ENCODE data around the gene KIRREL3. TPM values are rescaled to one million over a fixed set of nuclear protein-coding genes. Genes with fewer than 3 reads are reported as not detected.

Gene KIRREL3
- polyA plus RNA-seq, 1 donor (not counting 4 experiments of a cell fraction or from before 2014, with no cell fraction given): 0.04 TPM

GRCh38 chr11:126484266-126484665 is 516.3 kb downstream of the KIRREL3 start:
- TF ChIP-seq EZH2 (IDR thresholded peaks at IDR 0.05; ENCODE audit: low read length) (no peak), CTCF (optimal IDR thresholded peaks at IDR 0.05 in 1 of 3, IDR thresholded peaks at IDR 0.05 in 1 of 3, conservative IDR thresholded peaks at IDR 0.05 in 1 of 3; ENCODE audit: extremely low read depth in 1 of 3, insufficient read depth in 2 of 3, low read length in 3 of 3) (no peak)

GRCh38 chr11:126483621-126484195 is 516.9 kb downstream of the KIRREL3 start:
- Histone ChIP-seq H3K79me2 (ENCODE audit: control insufficient read depth, insufficient read depth, low read length) (no peaks in the 10 kb centered on the region), H3K4me2 (ENCODE audit: control insufficient read depth, extremely low read depth, insufficient read depth, low read depth, low read length) (no peak overlapping the region), H3K27ac (ENCODE audit: control insufficient read depth, insufficient read depth, low read length) (no peak overlapping the region), H3K9me3 (ENCODE audit: control insufficient read depth, low read depth, low read length) (no peaks in the 10 kb centered on the region), H3K36me3 (ENCODE audit: control insufficient read depth in 2 of 2, extremely low read depth in 1 of 2, insufficient read depth in 2 of 2, low read length in 2 of 2) (no peaks in the 10 kb centered on the region), H3K9me1 (ENCODE audit: control insufficient read depth, extremely low read depth, insufficient read depth, low read length) (no peaks in the 10 kb centered on the region), H2AFZ (ENCODE audit: control insufficient read depth, low read length) (no peak overlapping the region), H4K20me1 (ENCODE audit: control insufficient read depth, extremely low read depth, insufficient read depth, low read length) (no peaks in the 10 kb centered on the region), H3K4me1 (ENCODE audit: control insufficient read depth, extremely low read depth, insufficient read depth, low read length) (peaks cover 4% of the 10 kb centered on the region), H3K9ac (ENCODE audit: control insufficient read depth, extremely low read depth, insufficient read depth, low read length) (no peak overlapping the region), H3K27me3 (ENCODE audit: control insufficient read depth, extremely low read depth, insufficient read depth, low read length) (no peaks in the 10 kb centered on the region), H3K4me3 (ENCODE audit: control insufficient read depth in 2 of 3, extremely low read depth in 1 of 3, insufficient read depth in 2 of 3, low read depth in 1 of 3, low read length in 3 of 3) (no peak overlapping the region)
- no peak for TF ChIP-seq EZH2 (IDR thresholded peaks at IDR 0.05; ENCODE audit: low read length)
- no peak for TF ChIP-seq CTCF (optimal IDR thresholded peaks at IDR 0.05 in 1 of 3, IDR thresholded peaks at IDR 0.05 in 1 of 3, conservative IDR thresholded peaks at IDR 0.05 in 1 of 3; ENCODE audit: extremely low read depth in 1 of 3, insufficient read depth in 2 of 3, low read length in 3 of 3)
- FAIRE-seq: no peak
- dilution Hi-C loops (cut with MboI; ENCODE audit: extremely low pct_ligation_motif_present, low sequenced_read_pairs): no loop called here
- no peak for DNase-seq (ENCODE audit: low read depth, low spot score)

More at GRCh38 chr11:126484266-126484665, 516.3 kb downstream of the KIRREL3 start:
- no peak overlapping the region for H3K27ac ChIP-seq (ENCODE audit: control insufficient read depth, insufficient read depth, low read length)
- DNase-seq (ENCODE audit: low read depth, low spot score) (no peak), FAIRE-seq (no peak)
- no peaks in the 10 kb centered on the region for H3K9me1 ChIP-seq (ENCODE audit: control insufficient read depth, extremely low read depth, insufficient read depth, low read length)
- H3K9me3 ChIP-seq (ENCODE audit: control insufficient read depth, low read depth, low read length): no peaks in the 10 kb centered on the region
- no peaks in the 10 kb centered on the region for H3K27me3 ChIP-seq (ENCODE audit: control insufficient read depth, extremely low read depth, insufficient read depth, low read length)
- dilution Hi-C loops (cut with MboI; ENCODE audit: extremely low pct_ligation_motif_present, low sequenced_read_pairs): no loop called here
- H3K4me2 ChIP-seq (ENCODE audit: control insufficient read depth, extremely low read depth, insufficient read depth, low read depth, low read length): no peak overlapping the region
- peaks cover 4% of the 10 kb centered on the region for H3K4me1 ChIP-seq (ENCODE audit: control insufficient read depth, extremely low read depth, insufficient read depth, low read length)
- no peak overlapping the region for H2AFZ ChIP-seq (ENCODE audit: control insufficient read depth, low read length)
- H3K9ac ChIP-seq (ENCODE audit: control insufficient read depth, extremely low read depth, insufficient read depth, low read length): no peak overlapping the region
- H3K79me2 ChIP-seq (ENCODE audit: control insufficient read depth, insufficient read depth, low read length): no peaks in the 10 kb centered on the region
- H3K4me3 ChIP-seq (ENCODE audit: control insufficient read depth in 2 of 3, extremely low read depth in 1 of 3, insufficient read depth in 2 of 3, low read depth in 1 of 3, low read length in 3 of 3): no peak overlapping the region
- no peaks in the 10 kb centered on the region for H3K36me3 ChIP-seq (ENCODE audit: control insufficient read depth in 2 of 2, extremely low read depth in 1 of 2, insufficient read depth in 2 of 2, low read length in 2 of 2)
- H4K20me1 ChIP-seq (ENCODE audit: control insufficient read depth, extremely low read depth, insufficient read depth, low read length): no peaks in the 10 kb centered on the region
